Endodermal cell (in vitro differentiated cells): ENCODE data around the gene LTBP1. TPM values are rescaled to one million over a fixed set of nuclear protein-coding genes. Genes with fewer than 3 reads are reported as not detected.

ENCODE experiments used
- DNase-seq: peaks from one replicate; pipeline ENCODE4 v3.0.0-alpha.2; 2017
- H3K27ac ChIP-seq: 2 replicates; pipeline ENCODE4 v1.5.1; 2013; ENCODE audit warnings: mild to moderate bottlenecking, low read depth, low read length, moderate library complexity
- H3K27me3 ChIP-seq: 2 replicates; pipeline ENCODE4 v1.6.1; 2013; ENCODE audit warnings: mild to moderate bottlenecking, low read length, moderate library complexity; ENCODE audit not compliant: insufficient read depth, control insufficient read depth, poor library complexity, severe bottlenecking
- H3K36me3 ChIP-seq: 2 replicates; pipeline ENCODE4 v1.7.0; 2013; ENCODE audit warnings: mild to moderate bottlenecking, low read length, moderate library complexity; ENCODE audit not compliant: control insufficient read depth, insufficient read depth
- H3K4me1 ChIP-seq: one replicate; pipeline ENCODE4 v1.7.0; 2013; ENCODE audit warnings: low read length; ENCODE audit not compliant: control insufficient read depth, insufficient read depth
- H3K4me3 ChIP-seq: 2 replicates; pipeline ENCODE4 v1.5.1; 2013; ENCODE audit warnings: mild to moderate bottlenecking, low read length, moderate library complexity
- H3K9ac ChIP-seq: 2 replicates; pipeline ENCODE4 v1.6.1; 2013; ENCODE audit warnings: mild to moderate bottlenecking, low read length, moderate library complexity; ENCODE audit not compliant: poor library complexity, severe bottlenecking; ENCODE audit errors: extremely low read depth
- H3K9me3 ChIP-seq: 2 replicates; pipeline ENCODE4 v1.6.1; 2013; ENCODE audit warnings: mild to moderate bottlenecking, low read length, moderate library complexity; ENCODE audit not compliant: control insufficient read depth
- H3K27ac Mint-ChIP-seq: 2 replicates; pipeline ENCODE4 v1.8.0; 2020; ENCODE audit warnings: mixed read lengths
- H3K27me3 Mint-ChIP-seq: 2 replicates; pipeline ENCODE4 v1.8.0; 2021; ENCODE audit warnings: mild to moderate bottlenecking, mixed read lengths; ENCODE audit not compliant: insufficient read depth
- H3K36me3 Mint-ChIP-seq: 2 replicates; pipeline ENCODE4 v1.8.0; 2020; ENCODE audit warnings: low read depth, mixed read lengths
- H3K4me1 Mint-ChIP-seq: 2 replicates; pipeline ENCODE4 v1.8.0; 2020; ENCODE audit warnings: mixed read lengths
- H3K4me3 Mint-ChIP-seq: 2 replicates; pipeline ENCODE4 v1.8.0; 2020; ENCODE audit warnings: mild to moderate bottlenecking, moderate library complexity, mixed read lengths
- H3K9me3 Mint-ChIP-seq: 2 replicates; pipeline ENCODE4 v1.8.0; 2020; ENCODE audit warnings: mild to moderate bottlenecking, mixed read lengths
- CTCF ChIP-seq: fragments of 200-600 bp; sonication (generic); conservative IDR thresholded peaks from 2 replicates; pipeline ENCODE4 v1.5.0; 2021; ENCODE audit warnings: antibody characterized with exemption, mild to moderate bottlenecking
- WGBS, 2 experiments: methylation state at CpG; one replicate each; pipeline versions ENCODE4 v1.1.5 to v1.1.7; 2013; ENCODE audit warnings: missing lambda C conversion rate in 2 of 2, mixed read lengths in 1 of 2; ENCODE audit not compliant: insufficient coverage in 1 of 2, insufficient read length in 1 of 2; 5-methylcytosine and 5-hydroxymethylcytosine counted together
- total RNA-seq, 2 donors: library from RNA; stranded (reverse); fragmentation: NEBNext Ultra II Directional in 1 of 2; extraction: Animal tissue kit (Norgen Biotek cat#: 25700) in 1 of 2; gene quantifications; 2 replicates in 1 of 2; 3 replicates in 1 of 2; pipeline ENCODE4 v1.2.1, GENCODE V29; 2021

Gene LTBP1
- total RNA-seq, 2 donors from 2014 or later: 43.2 to 43.4 TPM

DNA sequence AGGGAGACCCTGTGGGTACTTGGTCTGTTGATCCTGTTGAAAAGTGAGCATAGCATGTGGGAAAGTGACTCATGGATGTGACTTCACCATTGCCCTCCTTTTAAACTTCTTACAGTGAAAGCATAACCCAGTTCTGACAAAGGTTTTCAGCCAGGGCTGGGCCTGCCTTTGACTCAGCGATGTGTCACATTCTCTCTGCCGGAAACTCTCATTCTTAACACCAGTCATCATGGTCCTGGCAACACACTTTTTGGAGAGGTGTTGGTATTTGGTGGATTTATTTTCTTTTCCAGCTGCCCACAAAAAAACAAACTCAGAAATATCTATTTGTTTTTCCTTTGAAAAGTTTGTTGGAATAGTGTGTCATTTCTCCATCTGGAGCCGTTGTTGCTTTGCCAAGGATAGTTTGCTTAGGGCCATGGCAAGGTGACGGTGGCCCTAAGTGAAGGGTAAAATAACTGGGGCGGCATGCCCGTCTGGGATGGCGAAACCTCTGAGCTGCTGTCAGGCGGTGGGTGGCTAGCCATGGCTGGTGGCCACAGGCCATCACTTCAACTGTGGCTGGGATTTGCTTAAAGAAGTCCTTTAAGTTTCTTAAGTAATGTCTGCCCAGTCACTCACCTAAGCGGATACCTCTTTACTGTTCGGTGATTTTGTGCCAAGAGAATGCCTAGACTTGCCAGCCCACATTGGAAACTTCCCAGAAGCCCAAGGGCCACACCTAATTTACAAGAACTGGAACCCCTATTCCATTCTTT is 123.3 kb downstream of the LTBP1 start:
- no peaks in the 10 kb centered on the region for H3K9me3 ChIP-seq
- H3K27me3 ChIP-seq: no peaks in the 10 kb centered on the region
- H3K9ac ChIP-seq: no peak overlapping the region
- Mint-ChIP-seq H3K4me3 (no peak overlapping the region), H3K9me3 (peaks cover 2% of the 10 kb centered on the region), H3K27ac (no peak overlapping the region), H3K27me3 (no peaks in the 10 kb centered on the region), H3K36me3 (no peaks in the 10 kb centered on the region), H3K4me1 (no peaks in the 10 kb centered on the region)
- no peaks in the 10 kb centered on the region for H3K4me1 ChIP-seq
- no peak overlapping the region for H3K4me3 ChIP-seq
- DNase-seq: no peak
- no peaks in the 10 kb centered on the region for H3K36me3 ChIP-seq
- no peak overlapping the region for H3K27ac ChIP-seq
- no peak for TF ChIP-seq CTCF
- 89 to 92% methylated on average over 5 to 10 of the region's 10 CpGs for WGBS, 2 experiments

GRCh38 chr2:33071591-33071990 is 124.8 kb downstream of the LTBP1 start:
- H3K4me1 Mint-ChIP-seq: no peaks in the 10 kb centered on the region
- H3K9me3 Mint-ChIP-seq: no peaks in the 10 kb centered on the region
- TF ChIP-seq CTCF: no peak

GRCh38 chr2:33072614-33073013 is 125.9 kb downstream of the LTBP1 start:
- no peak for DNase-seq
- Mint-ChIP-seq H3K4me1 (no peaks in the 10 kb centered on the region), H3K4me3 (no peak overlapping the region), H3K9me3 (no peaks in the 10 kb centered on the region), H3K27ac (no peak overlapping the region), H3K36me3 (no peaks in the 10 kb centered on the region), H3K27me3 (no peaks in the 10 kb centered on the region)
- 72 to 100% methylated on average over 3 to 6 of the region's 6 CpGs for WGBS, 2 experiments
- H3K4me1 ChIP-seq: no peaks in the 10 kb centered on the region
- no peak overlapping the region for H3K4me3 ChIP-seq
- no peak overlapping the region for H3K27ac ChIP-seq
- no peaks in the 10 kb centered on the region for H3K36me3 ChIP-seq
- no peak for TF ChIP-seq CTCF
- no peak overlapping the region for H3K9ac ChIP-seq
- no peaks in the 10 kb centered on the region for H3K9me3 ChIP-seq
- no peaks in the 10 kb centered on the region for H3K27me3 ChIP-seq

More at GRCh38 chr2:33071591-33071990, 124.8 kb downstream of the LTBP1 start:
- H3K4me1 ChIP-seq: no peaks in the 10 kb centered on the region
- WGBS, 2 experiments: 76 to 77% methylated on average over 5 of the region's 5 CpGs
- H3K27ac ChIP-seq: no peak overlapping the region
- H3K4me3 Mint-ChIP-seq: no peak overlapping the region
- H3K9ac ChIP-seq: no peak overlapping the region
- H3K36me3 Mint-ChIP-seq: no peaks in the 10 kb centered on the region
- no peak overlapping the region for H3K4me3 ChIP-seq
- H3K27me3 ChIP-seq: no peaks in the 10 kb centered on the region
- DNase-seq: no peak
- no peak overlapping the region for H3K27ac Mint-ChIP-seq
- H3K27me3 Mint-ChIP-seq: no peaks in the 10 kb centered on the region
- no peaks in the 10 kb centered on the region for H3K36me3 ChIP-seq
- no peaks in the 10 kb centered on the region for H3K9me3 ChIP-seq
